SH-SY5Y (cell line): ENCODE measurements around the gene NFIA.

ENCODE experiments used
- GATA2 ChIP-seq: IDR thresholded peaks from 2 replicates; pipeline ENCODE4 v1.6.1; 2011; ENCODE audit warnings: mild to moderate bottlenecking, low read depth, low read length
- GATA3 ChIP-seq: IDR thresholded peaks from 2 replicates; pipeline ENCODE4 v1.6.1; 2011; ENCODE audit warnings: low read depth, mild to moderate bottlenecking, low read length, moderate library complexity

NFIA gene

DNA sequence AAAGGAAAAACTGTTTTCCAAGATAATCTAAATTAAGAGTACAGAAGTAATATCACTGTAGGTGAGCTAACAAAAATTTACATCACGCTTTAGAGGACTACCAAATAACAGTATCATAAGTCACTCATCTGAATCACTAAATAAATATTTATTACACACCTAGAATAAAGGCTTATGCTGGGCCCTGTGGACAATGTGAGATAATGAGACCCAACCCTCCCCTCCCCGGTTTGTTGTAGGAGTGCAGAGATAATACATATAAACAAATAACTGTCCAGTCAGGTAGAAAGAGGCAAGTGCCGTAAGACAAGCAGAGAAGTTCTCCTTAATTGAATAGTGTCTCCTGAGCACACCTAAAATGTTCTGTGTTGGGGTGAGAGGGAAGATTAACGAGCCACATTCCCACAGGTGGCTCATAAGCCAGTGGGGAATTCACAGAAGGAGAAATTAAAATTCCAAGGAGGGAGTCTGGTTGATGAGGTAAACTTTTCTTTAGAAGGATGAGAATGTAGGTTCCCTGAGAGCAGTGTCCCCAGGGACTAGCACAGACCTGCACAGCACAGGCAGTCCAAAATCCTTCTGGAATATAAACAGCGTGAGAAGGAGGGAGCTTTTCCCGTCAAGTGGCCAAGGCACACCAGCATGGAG lies 241.4 kb downstream of the NFIA start:
- TF ChIP-seq GATA3 (no peak), GATA2 (no peak)

DNA sequence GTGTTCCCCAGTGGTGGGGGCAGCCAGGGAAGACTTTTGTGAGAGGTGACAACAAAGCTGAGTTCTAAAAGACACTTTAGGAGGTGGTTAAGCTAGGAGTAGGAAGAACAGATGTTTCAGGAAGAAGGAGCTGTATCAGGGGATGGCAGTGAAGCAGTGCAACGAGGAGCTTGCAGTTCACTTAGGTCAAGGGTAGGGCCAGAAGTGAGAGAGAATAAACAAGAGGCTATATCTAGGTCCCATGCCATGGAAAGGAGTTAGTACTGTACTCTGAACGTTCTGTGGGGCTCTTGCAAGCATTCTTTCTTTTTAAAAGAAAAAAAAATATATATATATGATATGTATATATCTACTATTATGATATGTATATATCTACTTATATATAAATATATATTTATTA lies 244.4 kb downstream of the NFIA start:
- TF ChIP-seq GATA2 (no peak), GATA3 (no peak)

- TF ChIP-seq GATA3 = no peak
- no peak for TF ChIP-seq GATA2
Observed at GRCh38 chr1:61327436-61327835, 245.1 kb downstream of the NFIA start.

GRCh38 chr1:61329556-61329955 lies 247.2 kb downstream of the NFIA start:
- no peak for TF ChIP-seq GATA3

GRCh38 chr1:61330018-61330417 lies 247.7 kb downstream of the NFIA start:
- no peak for TF ChIP-seq GATA3
- no peak for TF ChIP-seq GATA2

GRCh38 chr1:61330571-61330970 lies 248.2 kb downstream of the NFIA start:
- no peak for TF ChIP-seq GATA2
- TF ChIP-seq GATA3 = no peak

DNA sequence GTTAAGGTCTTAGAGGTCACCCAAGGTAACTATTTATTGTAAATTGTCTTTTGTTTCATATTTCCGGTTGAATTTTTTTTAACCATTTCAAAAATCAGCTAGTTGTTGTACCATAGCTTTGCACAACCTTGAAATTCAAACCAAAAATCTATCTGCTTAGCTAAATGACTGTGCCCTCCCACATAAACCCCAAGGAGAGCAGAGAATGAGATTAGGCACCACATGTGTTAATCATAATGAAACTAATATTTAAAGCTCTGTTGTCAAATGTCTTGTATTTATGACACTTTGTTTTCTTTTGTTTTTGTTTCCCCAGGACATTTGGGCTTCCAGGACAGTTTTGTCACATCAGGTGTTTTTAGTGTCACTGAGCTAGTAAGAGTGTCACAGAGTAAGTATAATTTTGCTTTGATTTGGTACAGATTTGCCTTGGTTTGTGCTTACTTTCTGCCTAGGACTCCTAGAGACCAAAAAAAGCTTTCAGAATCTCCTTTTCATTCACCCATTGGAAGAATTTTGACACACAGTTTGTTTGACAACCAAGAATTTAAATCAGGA lies 249.9 kb downstream of the NFIA start:
- TF ChIP-seq GATA2 (no peak), GATA3 (no peak)

- TF ChIP-seq GATA2 = no peak
- no peak for TF ChIP-seq GATA3
Observed at GRCh38 chr1:61332796-61333195, 250.4 kb downstream of the NFIA start.

- TF ChIP-seq GATA3 (no peak), GATA2 (peak; percentile 45; the same call in 1 of the 2 replicates)
Observed at GRCh38 chr1:61334718-61335589, 252.6 kb downstream of the NFIA start.

GRCh38 chr1:61337037-61337436 lies 254.7 kb downstream of the NFIA start:
- TF ChIP-seq GATA2 (no peak), GATA3 (no peak)

DNA sequence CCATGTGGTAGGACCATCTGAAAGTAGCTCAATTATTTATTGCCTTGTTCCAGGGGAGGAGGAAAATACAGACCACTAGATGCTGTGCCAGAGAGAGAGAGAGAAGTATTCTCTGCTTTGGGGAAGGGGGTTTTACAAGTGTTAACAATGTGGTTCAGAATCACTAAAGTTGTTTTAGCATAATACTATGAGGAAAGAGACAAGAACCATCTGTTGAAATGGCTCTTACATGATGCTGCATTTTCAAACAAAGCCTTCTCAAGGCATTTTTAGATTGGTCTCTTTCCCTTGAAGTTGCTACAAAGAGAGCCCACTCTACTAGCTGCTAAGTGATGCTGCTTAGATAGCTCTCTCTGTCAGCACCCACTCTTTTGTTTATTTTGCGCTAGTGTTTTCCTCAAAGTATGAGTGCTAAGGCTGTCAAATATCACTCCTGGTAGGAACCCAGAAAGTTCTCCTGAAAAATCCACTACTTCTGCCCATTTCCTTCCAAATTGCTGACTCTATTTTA lies 255.1 kb downstream of the NFIA start:
- TF ChIP-seq GATA3 = no peak

DNA sequence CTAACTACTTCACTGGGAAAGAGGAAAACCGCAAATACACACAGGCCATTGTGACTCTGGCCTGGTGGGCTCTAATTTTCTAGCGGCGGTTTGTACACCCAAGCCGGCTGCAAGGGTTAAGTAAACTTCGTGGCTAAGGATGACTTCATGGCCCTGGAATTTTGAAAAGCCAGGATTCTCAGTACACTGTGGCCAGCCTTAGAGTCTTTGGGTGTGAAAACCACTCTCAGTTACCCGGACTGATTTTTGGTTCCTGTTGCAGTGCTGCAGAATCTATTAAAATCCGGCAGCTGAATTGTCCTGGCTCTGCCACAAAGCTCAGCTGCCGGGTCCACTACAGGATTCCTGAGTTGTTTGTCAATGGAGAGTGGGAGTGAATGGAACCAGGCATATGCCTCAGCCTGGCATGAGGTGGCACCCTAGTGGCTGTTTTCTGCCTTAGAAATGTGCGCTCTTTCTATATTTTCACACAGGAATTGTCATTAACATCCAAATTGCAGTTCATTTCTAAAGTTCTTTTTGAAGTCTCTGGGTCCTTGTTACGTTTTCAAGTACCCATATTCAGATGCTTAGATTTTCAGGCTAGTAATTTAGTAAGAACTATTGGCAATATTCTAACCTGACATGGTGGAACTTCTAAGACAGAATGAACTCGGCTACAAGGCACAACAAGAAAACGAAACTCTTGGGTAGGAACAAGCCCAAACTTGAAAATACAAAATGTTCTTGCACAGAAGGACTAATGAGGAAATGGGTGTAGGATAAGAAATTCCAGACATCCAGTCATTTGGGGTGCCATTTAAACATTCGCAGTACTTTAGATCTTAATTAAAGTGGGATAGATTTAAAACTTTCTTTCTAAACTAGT lies 255.9 kb downstream of the NFIA start:
- TF ChIP-seq GATA3 (no peak), GATA2 (no peak)

DNA sequence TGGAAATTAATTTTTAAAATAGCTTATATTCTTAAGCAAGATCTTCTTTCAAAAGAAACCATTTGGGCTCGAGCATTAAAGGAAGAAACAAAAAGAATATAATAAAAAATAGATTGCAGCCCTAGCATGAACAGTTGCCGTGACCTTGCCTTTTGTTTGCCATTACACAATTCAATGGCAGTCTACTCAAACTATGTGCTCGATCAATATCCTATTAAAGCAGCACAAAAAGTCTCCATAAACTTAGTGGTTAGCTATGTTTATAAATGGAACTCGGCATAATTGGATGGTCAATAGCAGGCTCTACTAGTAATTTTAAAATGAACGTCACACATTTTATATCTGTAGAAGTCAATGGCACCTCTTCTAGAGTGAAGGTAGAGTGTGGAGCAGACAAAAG lies 256.5 kb downstream of the NFIA start:
- TF ChIP-seq GATA2 (no peak), GATA3 (no peak)

DNA sequence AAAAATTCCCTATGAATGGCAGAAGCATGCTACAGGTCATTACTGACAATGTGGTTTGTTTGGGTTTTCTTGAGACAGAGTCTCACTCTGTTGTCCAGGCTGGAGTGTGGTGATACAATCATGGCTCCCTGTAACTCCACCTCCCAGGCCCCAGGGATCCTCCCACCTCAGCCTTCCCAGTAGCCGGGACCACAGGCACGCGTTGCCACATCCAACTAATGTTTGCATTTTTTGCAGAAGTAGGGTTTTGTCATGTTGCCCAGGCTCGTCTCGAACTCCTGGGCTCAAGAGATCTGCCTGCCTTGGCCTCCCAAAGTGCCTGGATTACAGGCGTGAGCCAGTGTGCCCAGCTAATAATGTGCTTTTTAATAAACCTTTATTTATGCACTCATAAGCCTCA lies 259.1 kb downstream of the NFIA start:
- TF ChIP-seq GATA2 = no peak
- TF ChIP-seq GATA3 = no peak
